Measurements from ENCODE around the gene TMEM114.

Gene TMEM114

DNA sequence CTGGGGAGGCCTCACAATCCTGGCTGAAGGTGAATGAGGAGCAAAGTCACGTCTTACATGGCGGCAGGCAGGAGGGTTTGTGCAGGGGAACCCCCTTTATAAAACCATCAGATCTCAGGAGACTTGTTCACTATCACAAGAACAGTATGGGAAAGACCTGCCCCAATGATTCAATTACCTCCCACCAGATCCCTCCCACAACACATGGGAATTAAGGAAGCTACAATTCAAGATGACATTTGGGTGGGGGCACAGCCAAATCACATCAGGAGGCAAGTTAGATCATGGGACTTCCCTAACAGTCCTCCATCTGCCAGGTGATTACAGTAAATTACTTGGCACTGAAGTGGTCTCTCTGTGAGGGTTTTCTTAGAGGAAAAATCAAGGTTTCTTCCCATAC is 5.3 kb downstream of the TMEM114 start:
- H3K4me3 ChIP-seq (replicated peaks; ENCODE audit: insufficient read depth, low read length) = no peak overlapping the region
- TF ChIP-seq POLR2AphosphoS5 (IDR thresholded peaks at IDR 0.05; ENCODE audit: low read depth) (no peak), SPI1 (IDR thresholded peaks at IDR 0.05; ENCODE audit: borderline replicate concordance, low read depth) (no peak), GABPA (IDR thresholded peaks at IDR 0.05; ENCODE audit: low read depth) (no peak)
- TF ChIP-seq, protein P1, sequence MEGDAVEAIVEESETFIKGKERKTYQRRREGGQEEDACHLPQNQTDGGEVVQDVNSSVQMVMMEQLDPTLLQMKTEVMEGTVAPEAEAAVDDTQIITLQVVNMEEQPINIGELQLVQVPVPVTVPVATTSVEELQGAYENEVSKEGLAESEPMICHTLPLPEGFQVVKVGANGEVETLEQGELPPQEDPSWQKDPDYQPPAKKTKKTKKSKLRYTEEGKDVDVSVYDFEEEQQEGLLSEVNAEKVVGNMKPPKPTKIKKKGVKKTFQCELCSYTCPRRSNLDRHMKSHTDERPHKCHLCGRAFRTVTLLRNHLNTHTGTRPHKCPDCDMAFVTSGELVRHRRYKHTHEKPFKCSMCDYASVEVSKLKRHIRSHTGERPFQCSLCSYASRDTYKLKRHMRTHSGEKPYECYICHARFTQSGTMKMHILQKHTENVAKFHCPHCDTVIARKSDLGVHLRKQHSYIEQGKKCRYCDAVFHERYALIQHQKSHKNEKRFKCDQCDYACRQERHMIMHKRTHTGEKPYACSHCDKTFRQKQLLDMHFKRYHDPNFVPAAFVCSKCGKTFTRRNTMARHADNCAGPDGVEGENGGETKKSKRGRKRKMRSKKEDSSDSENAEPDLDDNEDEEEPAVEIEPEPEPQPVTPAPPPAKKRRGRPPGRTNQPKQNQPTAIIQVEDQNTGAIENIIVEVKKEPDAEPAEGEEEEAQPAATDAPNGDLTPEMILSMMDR (IDR thresholded peaks at IDR 0.05; ENCODE audit: insufficient read depth, low read length) = no peak
- TF ChIP-seq, protein P2, sequence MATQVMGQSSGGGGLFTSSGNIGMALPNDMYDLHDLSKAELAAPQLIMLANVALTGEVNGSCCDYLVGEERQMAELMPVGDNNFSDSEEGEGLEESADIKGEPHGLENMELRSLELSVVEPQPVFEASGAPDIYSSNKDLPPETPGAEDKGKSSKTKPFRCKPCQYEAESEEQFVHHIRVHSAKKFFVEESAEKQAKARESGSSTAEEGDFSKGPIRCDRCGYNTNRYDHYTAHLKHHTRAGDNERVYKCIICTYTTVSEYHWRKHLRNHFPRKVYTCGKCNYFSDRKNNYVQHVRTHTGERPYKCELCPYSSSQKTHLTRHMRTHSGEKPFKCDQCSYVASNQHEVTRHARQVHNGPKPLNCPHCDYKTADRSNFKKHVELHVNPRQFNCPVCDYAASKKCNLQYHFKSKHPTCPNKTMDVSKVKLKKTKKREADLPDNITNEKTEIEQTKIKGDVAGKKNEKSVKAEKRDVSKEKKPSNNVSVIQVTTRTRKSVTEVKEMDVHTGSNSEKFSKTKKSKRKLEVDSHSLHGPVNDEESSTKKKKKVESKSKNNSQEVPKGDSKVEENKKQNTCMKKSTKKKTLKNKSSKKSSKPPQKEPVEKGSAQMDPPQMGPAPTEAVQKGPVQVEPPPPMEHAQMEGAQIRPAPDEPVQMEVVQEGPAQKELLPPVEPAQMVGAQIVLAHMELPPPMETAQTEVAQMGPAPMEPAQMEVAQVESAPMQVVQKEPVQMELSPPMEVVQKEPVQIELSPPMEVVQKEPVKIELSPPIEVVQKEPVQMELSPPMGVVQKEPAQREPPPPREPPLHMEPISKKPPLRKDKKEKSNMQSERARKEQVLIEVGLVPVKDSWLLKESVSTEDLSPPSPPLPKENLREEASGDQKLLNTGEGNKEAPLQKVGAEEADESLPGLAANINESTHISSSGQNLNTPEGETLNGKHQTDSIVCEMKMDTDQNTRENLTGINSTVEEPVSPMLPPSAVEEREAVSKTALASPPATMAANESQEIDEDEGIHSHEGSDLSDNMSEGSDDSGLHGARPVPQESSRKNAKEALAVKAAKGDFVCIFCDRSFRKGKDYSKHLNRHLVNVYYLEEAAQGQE (IDR thresholded peaks at IDR 0.05; ENCODE audit: insufficient replicate concordance, low read depth) = no peak
- no peak overlapping the region for H3K27ac ChIP-seq (replicated peaks)
- H3K27me3 ChIP-seq (ENCODE audit: insufficient read depth, poor library complexity, severe bottlenecking) = peaks cover 21% of the 10 kb centered on the region
- no peak for DNase-seq (ENCODE audit: low read depth in 1 of 2, low spot score in 1 of 2)

DNA sequence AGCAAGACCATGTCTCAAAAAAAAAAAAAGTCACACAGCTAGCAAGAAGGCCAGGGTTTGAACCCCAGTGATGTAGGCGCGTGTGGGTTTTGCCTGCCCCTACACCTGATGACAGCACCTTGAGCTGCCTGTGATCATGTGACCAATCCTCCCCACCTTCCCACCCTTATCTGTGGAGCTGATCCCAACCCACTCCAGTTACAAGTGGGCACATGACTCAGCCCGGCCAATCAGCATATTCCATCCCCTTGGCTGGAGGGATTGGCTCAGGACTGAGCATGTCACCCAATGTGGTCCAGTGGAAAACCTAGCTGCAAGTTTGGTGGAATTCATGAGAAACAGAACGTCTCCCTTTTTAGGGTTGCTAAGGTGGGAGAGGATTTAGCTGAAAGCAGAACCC is 6.6 kb downstream of the TMEM114 start:
- TF ChIP-seq, protein P2 (IDR thresholded peaks at IDR 0.05; ENCODE audit: insufficient replicate concordance, low read depth) = no peak
- TF ChIP-seq SPI1 (IDR thresholded peaks at IDR 0.05; ENCODE audit: borderline replicate concordance, low read depth) (no peak), POLR2AphosphoS5 (IDR thresholded peaks at IDR 0.05; ENCODE audit: low read depth) (no peak), GABPA (IDR thresholded peaks at IDR 0.05; ENCODE audit: low read depth) (no peak)
- TF ChIP-seq, protein P1 (IDR thresholded peaks at IDR 0.05; ENCODE audit: insufficient read depth, low read length) = no peak
- Histone ChIP-seq H3K27me3 (ENCODE audit: insufficient read depth, poor library complexity, severe bottlenecking) (peaks cover 10% of the 10 kb centered on the region), H3K4me3 (replicated peaks; ENCODE audit: insufficient read depth, low read length) (no peak overlapping the region), H3K27ac (replicated peaks) (no peak overlapping the region)
- no peak for DNase-seq (ENCODE audit: low read depth in 1 of 2, low spot score in 1 of 2)

DNA sequence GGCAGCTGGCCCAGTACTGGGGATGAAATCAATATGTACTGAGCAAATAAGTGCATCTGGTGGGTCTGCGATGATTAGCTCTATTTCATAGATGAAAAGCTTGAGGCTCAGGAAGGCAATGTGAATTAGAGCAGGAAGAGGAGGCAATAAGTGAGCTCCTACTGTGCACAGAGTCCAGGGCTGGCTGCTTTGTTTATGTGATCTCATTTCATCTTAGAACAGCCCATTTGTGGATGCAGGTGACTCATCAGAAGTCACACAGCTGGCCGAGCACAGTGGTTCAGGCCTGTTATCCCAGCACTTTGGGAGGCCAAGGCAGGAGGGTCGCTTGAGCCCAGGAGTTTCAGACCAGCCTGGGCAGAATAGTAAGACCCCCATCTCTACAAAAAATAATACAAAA is 7.1 kb downstream of the TMEM114 start:
- DNase-seq (ENCODE audit: low read depth in 1 of 2, low spot score in 1 of 2) = no peak
- H3K4me3 ChIP-seq (replicated peaks; ENCODE audit: insufficient read depth, low read length) = no peak overlapping the region
- TF ChIP-seq SPI1 (IDR thresholded peaks at IDR 0.05; ENCODE audit: borderline replicate concordance, low read depth) (no peak), GABPA (IDR thresholded peaks at IDR 0.05; ENCODE audit: low read depth) (no peak), POLR2AphosphoS5 (IDR thresholded peaks at IDR 0.05; ENCODE audit: low read depth) (no peak)
- TF ChIP-seq, protein P2 (IDR thresholded peaks at IDR 0.05; ENCODE audit: insufficient replicate concordance, low read depth) = no peak
- TF ChIP-seq, protein P1 (IDR thresholded peaks at IDR 0.05; ENCODE audit: insufficient read depth, low read length) = no peak

More for the DNA sequence above, 7.1 kb downstream of the TMEM114 start:
- Histone ChIP-seq H3K27ac (replicated peaks) (no peak overlapping the region), H3K27me3 (ENCODE audit: insufficient read depth, poor library complexity, severe bottlenecking) (peaks cover 4% of the 10 kb centered on the region)
